HCT116 (cell line): Measurements from ENCODE around the gene ZBTB42. TPM values are rescaled to one million over a fixed set of nuclear protein-coding genes. Genes with fewer than 3 reads are reported as not detected.

Experiments
- ATAC-seq: fragments of 200-7000 bp; cut with Tn5 transposase; 2 replicates; pipeline ENCODE4 v1.9.1; 2020; ENCODE audit warnings: mild to moderate bottlenecking, moderate library complexity
- BruUV-seq: library from RNA; stranded (reverse); fragments of 400-500 nt; replicated peaks from 2 replicates; lab custom pipeline; 2021; lab: Mats Ljungman, UMichigan
- CTCF ChIA-PET: fragments of 300-600 bp; sonication (Branson Sonifier 250); formaldehyde crosslinking; loops from one replicate; lab custom pipeline; 2021; ENCODE audit warnings: antibody characterized with exemption; lab: Charles Lee
- POLR2A ChIA-PET: fragments of 300-600, 350-600 bp; sonication (Branson Sonifier 250); formaldehyde crosslinking; loops from one replicate; lab custom pipeline; 2021; ENCODE audit warnings: antibody characterized with exemption; lab: Charles Lee
- RAD21 ChIA-PET, 2 experiments: fragments of 300-600 bp; sonication (Branson Sonifier 250); formaldehyde crosslinking; loops; one replicate each; lab custom pipeline; 2023; ENCODE audit warnings: low total read pairs in 2 of 2; ENCODE audit not compliant: uncharacterized antibody in 2 of 2, unreplicated experiment in 2 of 2, low non-redundant PET in 1 of 2; lab: Charles Lee
- DNase-seq: peaks from one replicate; pipeline ENCODE4 v3.0.0-alpha.2; 2010; ENCODE audit warnings: low read depth, low spot score
- H2AFZ ChIP-seq: fragments of 200-600 bp; shearing (Covaris generic), sonication (generic); 2 replicates; pipeline ENCODE4 v1.6.1; 2017; ENCODE audit warnings: low read depth, mixed run types, mixed read lengths, antibody characterized with exemption, low read length; ENCODE audit not compliant: poor library complexity, severe bottlenecking
- H3K27ac ChIP-seq: 2 replicates; pipeline ENCODE4 v1.5.1; 2012; ENCODE audit warnings: low read depth, low read length
- H3K27me3 ChIP-seq: fragments of 200-600 bp; sonication (generic); 2 replicates; pipeline ENCODE4 v1.6.1; 2016; ENCODE audit warnings: mixed run types, low read length, mixed read lengths; ENCODE audit not compliant: insufficient read depth
- H3K36me3 ChIP-seq, 2 experiments: fragments of 200-500 bp in 1 of 2; fragments of 200-600 bp in 1 of 2; sonication (Bioruptor generic) in 1 of 2; sonication (generic) in 1 of 2; 2 replicates each; pipeline versions ENCODE4 v1.5.1 to v1.6.1; 2014 to 2016; ENCODE audit warnings: low read length in 2 of 2, inconsistent platforms in 1 of 2, mixed read lengths in 1 of 2, mixed run types in 1 of 2; ENCODE audit not compliant: insufficient read depth in 2 of 2, control insufficient read depth in 1 of 2
- H3K4me1 ChIP-seq, 2 experiments: fragments of 200-600 bp in 1 of 2; sonication (generic) in 1 of 2; 2 replicates each; pipeline versions ENCODE4 v1.5.1 to v1.6.1; 2012 to 2017; ENCODE audit warnings: low read length in 2 of 2, inconsistent platforms in 1 of 2, mild to moderate bottlenecking in 1 of 2, mixed read lengths in 1 of 2, mixed run types in 1 of 2, moderate library complexity in 1 of 2; ENCODE audit not compliant: insufficient read depth in 2 of 2, control insufficient read depth in 1 of 2
- H3K4me2 ChIP-seq: fragments of 200-600 bp; sonication (generic); 2 replicates; pipeline ENCODE4 v1.6.1; 2017; ENCODE audit warnings: mixed run types, low read length, mixed read lengths
- H3K4me3 ChIP-seq, 2 experiments: fragments of 200-600 bp in 1 of 2; sonication (generic) in 1 of 2; replicated peaks in 1 of 2; 2 replicates each; pipeline ENCODE4 v1.5.1; 2011 to 2016; ENCODE audit warnings: low read length in 2 of 2, control low read depth in 1 of 2, low read depth in 1 of 2, mild to moderate bottlenecking in 1 of 2, mixed read lengths in 1 of 2, mixed run types in 1 of 2
- H3K79me2 ChIP-seq: fragments of 200-600 bp; sonication (generic); 2 replicates; pipeline ENCODE4 v1.6.1; 2017; ENCODE audit warnings: mild to moderate bottlenecking, mixed run types, low read length, moderate library complexity, mixed read lengths; ENCODE audit not compliant: insufficient read depth
- H3K9ac ChIP-seq: fragments of 200-600 bp; sonication (generic); 2 replicates; pipeline ENCODE4 v1.6.1; 2016; ENCODE audit warnings: low read length, mixed read lengths
- H3K9me2 ChIP-seq: fragments of 200-600 bp; sonication (generic), shearing (Covaris generic); 2 replicates; pipeline ENCODE4 v1.6.1; 2017; ENCODE audit warnings: mixed run types, mild to moderate bottlenecking, moderate library complexity; ENCODE audit not compliant: insufficient read depth
- H3K9me3 ChIP-seq, 2 experiments: fragments of 200-500 bp in 1 of 2; fragments of 200-600 bp in 1 of 2; sonication (Bioruptor generic) in 1 of 2; sonication (generic) in 1 of 2; 2 replicates each; pipeline ENCODE4 v1.6.1; 2014 to 2017; ENCODE audit warnings: low read length in 2 of 2, mixed read lengths in 2 of 2, inconsistent platforms in 1 of 2, low read depth in 1 of 2, mild to moderate bottlenecking in 1 of 2, mixed run types in 1 of 2, moderate library complexity in 1 of 2; ENCODE audit not compliant: control insufficient read depth in 1 of 2, insufficient read depth in 1 of 2
- H4K20me1 ChIP-seq: fragments of 200-600 bp; sonication (generic), shearing (Covaris generic); 2 replicates; pipeline ENCODE4 v1.6.1; 2017; ENCODE audit warnings: mixed run types, mild to moderate bottlenecking, moderate library complexity; ENCODE audit not compliant: insufficient read depth
- EZH2phosphoT487 ChIP-seq: fragments of 200-600 bp; IDR thresholded peaks from 2 replicates; pipeline ENCODE4 v1.6.1; 2018; ENCODE audit warnings: antibody characterized with exemption, borderline replicate concordance
- RAD21 ChIP-seq: IDR thresholded peaks from 2 replicates; pipeline ENCODE4 v1.6.1; 2012; ENCODE audit warnings: low read depth, mild to moderate bottlenecking
- SP1 ChIP-seq: IDR thresholded peaks from 2 replicates; pipeline ENCODE4 v1.6.1; 2012; ENCODE audit warnings: low read depth
- SRF ChIP-seq: IDR thresholded peaks from 2 replicates; pipeline ENCODE4 v1.6.1; 2012; ENCODE audit warnings: low read depth
- TCF7L2 ChIP-seq: IDR thresholded peaks from 2 replicates; pipeline ENCODE4 v1.7.0; 2011; ENCODE audit warnings: borderline replicate concordance, inconsistent platforms; ENCODE audit not compliant: insufficient read depth, insufficient read length; ENCODE audit errors: extremely low read depth
- ZNF274 ChIP-seq: fragments of 200-500 bp; sonication (Bioruptor generic); IDR thresholded peaks from 2 replicates; pipeline ENCODE4 v1.6.1; 2014; ENCODE audit warnings: mild to moderate bottlenecking, low read depth, low read length, inconsistent platforms
- intact Hi-C: fragments of 100-400 bp; cut with micrococcal nuclease; formaldehyde crosslinking; loops from 2 replicates; pipeline ENCODE4 v1.10.0; 2022
- total RNA-seq: library from RNA; stranded (reverse); gene quantifications from one replicate; pipeline ENCODE4 v1.2.1, GENCODE V29; 2021; ENCODE audit not compliant: unreplicated experiment
- TF ChIP-seq, protein P1 (sequence below): IDR thresholded peaks from 2 replicates; pipeline ENCODE4 v1.6.1; 2012
- TF ChIP-seq, protein P2 (sequence below): IDR thresholded peaks from 2 replicates; pipeline ENCODE4 v1.6.1; 2012
- TF ChIP-seq, protein P3 (sequence below), 3 experiments: fragments of 200-600 bp in 1 of 3; sonication (generic) in 1 of 3; IDR thresholded peaks in 2 of 3; conservative IDR thresholded peaks in 1 of 3; 2 replicates each; pipeline ENCODE4 v1.5.1; 2012 to 2017; ENCODE audit warnings: low read depth in 2 of 3, low read length in 2 of 3, antibody characterized with exemption in 1 of 3, borderline replicate concordance in 1 of 3, control low read depth in 1 of 3, mild to moderate bottlenecking in 1 of 3, mixed read lengths in 1 of 3, mixed run types in 1 of 3, moderate library complexity in 1 of 3; ENCODE audit not compliant: insufficient read depth in 1 of 3

Gene ZBTB42
- total RNA-seq, 1 experiment from 2014 or later: 4.4 TPM

DNA sequence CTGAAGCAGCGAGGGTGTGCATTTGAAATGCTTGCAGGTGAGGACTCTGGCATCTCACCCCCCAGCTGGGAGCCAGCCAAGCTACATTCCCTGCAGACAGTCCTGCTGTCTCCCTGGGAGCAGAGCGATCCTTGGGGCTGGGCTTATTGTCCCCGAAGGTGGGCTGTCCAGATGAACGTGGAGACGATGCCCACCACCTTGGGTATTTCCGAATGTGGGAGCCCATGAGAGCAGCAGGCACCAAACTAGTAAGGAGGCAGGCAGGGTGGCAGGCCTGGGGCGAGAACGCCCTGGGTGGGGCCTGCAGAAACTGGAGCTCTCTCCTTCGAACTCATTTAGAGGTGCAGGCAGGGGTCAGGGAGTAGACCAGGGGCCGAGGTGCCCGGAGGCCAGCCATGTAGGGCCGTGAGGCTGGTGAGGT is 18.5 kb downstream of the ZBTB42 start:
- ATAC-seq: no peak
- Histone ChIP-seq H3K9ac (no peak overlapping the region), H3K4me1 (peaks cover 14 to 31% of the 10 kb centered on the region in 2 experiments; a peak in 3 of 4 replicates), H3K9me3 (peaks cover 0 to 2% of the 10 kb centered on the region in 2 experiments; a peak in 1 of 4 replicates), H3K9me2 (no peaks in the 10 kb centered on the region), H3K27ac (no peak overlapping the region), H3K27me3 (no peaks in the 10 kb centered on the region), H3K36me3 (no peaks in the 10 kb centered on the region), H3K79me2 (peaks cover 14% of the 10 kb centered on the region), H4K20me1 (no peaks in the 10 kb centered on the region), H3K4me3 (no peak overlapping the region), H3K4me2 (no peak overlapping the region), H2AFZ (no peak overlapping the region)
- intact Hi-C loops: no loop called here
- RAD21 ChIA-PET: no interaction called here
- TF ChIP-seq, protein P1, sequence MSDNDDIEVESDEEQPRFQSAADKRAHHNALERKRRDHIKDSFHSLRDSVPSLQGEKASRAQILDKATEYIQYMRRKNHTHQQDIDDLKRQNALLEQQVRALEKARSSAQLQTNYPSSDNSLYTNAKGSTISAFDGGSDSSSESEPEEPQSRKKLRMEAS: no peak
- no peak for TF ChIP-seq EZH2phosphoT487
- TF ChIP-seq SRF: no peak
- no peak for TF ChIP-seq TCF7L2
- TF ChIP-seq ZNF274: no peak
- BruUV-seq: no TSS peak
- no peak for DNase-seq
- CTCF ChIA-PET: no interaction called here
- POLR2A ChIA-PET: no interaction called here

DNA sequence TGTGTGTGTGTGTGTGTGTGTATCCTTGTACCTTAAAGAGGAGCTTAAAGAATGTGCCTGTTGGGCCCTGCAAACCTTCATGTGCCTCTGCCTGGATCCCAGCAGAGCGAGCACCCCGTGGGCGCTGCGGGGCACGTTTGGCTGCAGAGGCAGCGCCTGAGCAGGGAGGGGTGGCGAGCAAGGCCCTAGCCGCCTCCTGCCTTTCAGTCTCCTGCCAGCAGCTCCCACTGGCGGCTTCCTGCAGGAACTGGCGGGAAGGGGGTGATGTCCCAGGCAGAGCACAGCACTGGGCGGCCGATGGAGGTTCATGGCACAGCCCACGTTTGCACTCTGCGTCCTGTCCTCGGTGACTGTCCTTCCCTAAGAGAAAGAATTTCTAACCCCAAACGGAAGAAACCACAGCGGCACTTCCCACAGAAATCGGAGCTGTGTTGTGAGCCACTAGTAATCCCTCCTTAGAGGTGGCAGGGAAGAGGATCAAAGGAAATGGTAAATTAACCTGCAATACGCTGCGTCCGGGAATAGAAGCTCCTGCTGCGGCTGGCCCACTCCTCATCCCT is 19.8 kb downstream of the ZBTB42 start:
- POLR2A ChIA-PET: interaction anchor here (1.0 kb wide), 1 partner anchor 68 kb away, joined by 4 read pairs; the partner anchor contains the start of gene SIVA1
- Histone ChIP-seq H3K9ac (no peak overlapping the region), H4K20me1 (no peaks in the 10 kb centered on the region), H3K27ac (no peak overlapping the region; the same call in 1 of the 2 replicates), H3K4me3 (no peak overlapping the region), H3K9me2 (no peaks in the 10 kb centered on the region), H3K4me1 (peaks cover 12 to 27% of the 10 kb centered on the region in 2 experiments), H3K9me3 (peaks cover 0 to 7% of the 10 kb centered on the region in 2 experiments; a peak in 1 of 4 replicates), H3K27me3 (no peaks in the 10 kb centered on the region), H3K4me2 (no peak overlapping the region; the same call in 1 of the 2 replicates), H2AFZ (no peak overlapping the region), H3K36me3 (no peaks in the 10 kb centered on the region), H3K79me2 (peaks cover 9% of the 10 kb centered on the region)
- TF ChIP-seq RAD21: peak; percentile 43; the same call in 1 of the 2 replicates
- TF ChIP-seq, protein P2, sequence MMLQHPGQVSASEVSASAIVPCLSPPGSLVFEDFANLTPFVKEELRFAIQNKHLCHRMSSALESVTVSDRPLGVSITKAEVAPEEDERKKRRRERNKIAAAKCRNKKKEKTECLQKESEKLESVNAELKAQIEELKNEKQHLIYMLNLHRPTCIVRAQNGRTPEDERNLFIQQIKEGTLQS: no peak
- TF ChIP-seq SP1: no peak
- TF ChIP-seq, protein P3, sequence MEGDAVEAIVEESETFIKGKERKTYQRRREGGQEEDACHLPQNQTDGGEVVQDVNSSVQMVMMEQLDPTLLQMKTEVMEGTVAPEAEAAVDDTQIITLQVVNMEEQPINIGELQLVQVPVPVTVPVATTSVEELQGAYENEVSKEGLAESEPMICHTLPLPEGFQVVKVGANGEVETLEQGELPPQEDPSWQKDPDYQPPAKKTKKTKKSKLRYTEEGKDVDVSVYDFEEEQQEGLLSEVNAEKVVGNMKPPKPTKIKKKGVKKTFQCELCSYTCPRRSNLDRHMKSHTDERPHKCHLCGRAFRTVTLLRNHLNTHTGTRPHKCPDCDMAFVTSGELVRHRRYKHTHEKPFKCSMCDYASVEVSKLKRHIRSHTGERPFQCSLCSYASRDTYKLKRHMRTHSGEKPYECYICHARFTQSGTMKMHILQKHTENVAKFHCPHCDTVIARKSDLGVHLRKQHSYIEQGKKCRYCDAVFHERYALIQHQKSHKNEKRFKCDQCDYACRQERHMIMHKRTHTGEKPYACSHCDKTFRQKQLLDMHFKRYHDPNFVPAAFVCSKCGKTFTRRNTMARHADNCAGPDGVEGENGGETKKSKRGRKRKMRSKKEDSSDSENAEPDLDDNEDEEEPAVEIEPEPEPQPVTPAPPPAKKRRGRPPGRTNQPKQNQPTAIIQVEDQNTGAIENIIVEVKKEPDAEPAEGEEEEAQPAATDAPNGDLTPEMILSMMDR (IDR thresholded peaks at IDR 0.05 in 2 of 3, conservative IDR thresholded peaks at IDR 0.05 in 1 of 3; ENCODE audit: borderline replicate concordance in 1 of 3, insufficient read depth in 1 of 3, low read depth in 2 of 3, low read length in 2 of 3): peak in 2 of 3 experiments; percentile 20 to 32; a peak in 3 of 6 replicates
- RAD21 ChIA-PET: interaction anchor here in 1 of 2 experiments (0.7 kb wide), 1 partner anchor 18 kb away, joined by 4 read pairs; no protein-coding TSS in a partner anchor
- BruUV-seq: no TSS peak
- no peak for DNase-seq
- intact Hi-C loops: no loop called here
- CTCF ChIA-PET: no interaction called here
- peak; percentile 58 for ATAC-seq
